AG04450 (cell line): ENCODE measurements around the gene PARP9. TPM values are rescaled to one million over a fixed set of nuclear protein-coding genes. Genes with fewer than 3 reads are reported as not detected.

Experiments
- CTCF ChIA-PET: fragments of 300-600, 350-600 bp; formaldehyde crosslinking; extraction: SDS; loops from one replicate; lab custom pipeline; 2022; ENCODE audit warnings: antibody characterized with exemption, inconsistent platforms; lab: Charles Lee
- POLR2A ChIA-PET: fragments of 350-600 bp; formaldehyde crosslinking; extraction: SDS; loops from one replicate; lab custom pipeline; 2021; ENCODE audit warnings: antibody characterized with exemption, inconsistent platforms; lab: Yijun Ruan, JAX
- DNase-seq: peaks from one replicate; pipeline ENCODE4 v3.0.0-alpha.2; 2011; ENCODE audit warnings: low read depth, low spot score
- H3K27ac ChIP-seq: one replicate; pipeline ENCODE4 v1.5.1; 2012; ENCODE audit warnings: low read depth, low read length, control low read depth
- H3K27me3 ChIP-seq: one replicate; pipeline ENCODE4 v1.6.0; 2012; ENCODE audit warnings: low read length; ENCODE audit not compliant: control insufficient read depth, insufficient read depth
- H3K4me3 ChIP-seq: 2 replicates; pipeline ENCODE4 v1.5.1; 2011; ENCODE audit warnings: mild to moderate bottlenecking, low read depth, low read length, control low read depth
- H3K9me3 ChIP-seq: 2 replicates; pipeline ENCODE4 v1.5.1; 2012; ENCODE audit warnings: low read length; ENCODE audit not compliant: control insufficient read depth, insufficient read depth
- CTCF ChIP-seq: IDR thresholded peaks from 2 replicates; pipeline ENCODE4 v1.5.1; 2011; ENCODE audit warnings: low read depth, low read length, control low read depth, inconsistent platforms
- polyA plus RNA-seq: library from polyadenylated mRNA; depleted of rRNA; stranded (reverse); fragments of >200 nt; gene quantifications from 2 replicates; pipeline ENCODE4 v1.2.3, GENCODE V29; 2011; rRNA removed
- small RNA-seq: library from RNA; depleted of rRNA; stranded (forward); fragments of <200 nt; gene quantifications from one replicate; pipeline ENCODE3, GENCODE V24; 2012; ENCODE audit warnings: low read depth; ENCODE audit not compliant: insufficient read length

The PARP9 gene
- polyA plus RNA-seq, 1 experiment = 24.4 TPM

DNA sequence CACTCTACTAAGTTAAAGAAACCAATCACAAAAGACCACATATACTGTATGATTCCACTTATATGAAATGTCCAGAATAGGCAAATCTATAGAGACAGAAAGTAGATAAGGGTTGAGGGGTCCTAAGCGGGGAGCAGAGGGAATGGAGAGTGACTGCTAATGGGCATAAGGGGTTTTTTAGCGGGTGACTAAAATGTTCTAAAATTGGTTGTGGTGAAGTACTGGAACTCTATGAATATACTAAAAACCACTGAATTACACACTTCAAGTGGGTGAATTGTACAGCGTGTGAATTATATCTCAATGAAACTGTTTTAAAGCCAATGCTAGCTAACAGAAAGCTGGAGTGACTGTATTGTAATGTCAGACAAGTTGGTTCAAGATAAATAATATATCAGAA, 82.7 kb downstream of the PARP9 start:
- H3K27me3 ChIP-seq = no peaks in the 10 kb centered on the region
- DNase-seq = no peak
- H3K27ac ChIP-seq = no peak overlapping the region
- no peak for TF ChIP-seq CTCF
- ChIA-PET POLR2A (no interaction called here), CTCF (no interaction called here)
- no peak overlapping the region for H3K4me3 ChIP-seq
- no peaks in the 10 kb centered on the region for H3K9me3 ChIP-seq

Small RNA genes within 50 kb of the gene (small RNA-seq; reads per million reads assigned to genes)
- gene AC096861.1 = not detected

Other genes starting within 250 kb of the PARP9 start
- 0.58 and 1.0 TPM in 2 replicates for gene CSTA, start 239.1 kb downstream of the PARP9 start, polyA plus RNA-seq
- 16.7 and 21.7 TPM in 2 replicates for gene MIX23, start 181.1 kb downstream of the PARP9 start, polyA plus RNA-seq
- 58.3 and 61.6 TPM in 2 replicates for gene FAM162A, start 180.1 kb downstream of the PARP9 start, polyA plus RNA-seq
- gene WDR5B, start 148.2 kb downstream of the PARP9 start, polyA plus RNA-seq = 5.7 and 8.5 TPM in 2 replicates
- gene KPNA1, start 49.4 kb downstream of the PARP9 start, polyA plus RNA-seq = 48.1 and 54.0 TPM in 2 replicates
- gene DTX3L, start within 50 bp of the PARP9 start, polyA plus RNA-seq = 7.0 and 8.3 TPM in 2 replicates
- 0.09 and 0.22 TPM in 2 replicates for gene PARP15, start 13.3 kb upstream of the PARP9 start, polyA plus RNA-seq
- gene PARP14, start 116.5 kb upstream of the PARP9 start, polyA plus RNA-seq = 23.5 and 29.3 TPM in 2 replicates
- gene HSPBAP1, start 229.5 kb upstream of the PARP9 start, polyA plus RNA-seq = 6.3 and 8.3 TPM in 2 replicates
- gene SLC49A4, start 230.8 kb upstream of the PARP9 start, polyA plus RNA-seq = 12.0 and 16.4 TPM in 2 replicates